GM10266 (cell line): ENCODE results near the gene EDEM2.
"Not testable (repeated sequence)": the region's sequence is repeated elsewhere in the genome, so short reads cannot be mapped to it uniquely, and the experiment has no call there.

ENCODE experiments used
- DNase-seq: peaks from one replicate; pipeline ENCODE4 v3.0.0; 2012; ENCODE audit errors: extremely low spot score
- CTCF ChIP-seq: IDR thresholded peaks from 2 replicates; pipeline ENCODE4 v1.5.1; 2012; ENCODE audit warnings: mild to moderate bottlenecking, low read depth; ENCODE audit not compliant: control insufficient read depth, insufficient read depth; ENCODE audit errors: missing control alignments

The EDEM2 gene

DNA sequence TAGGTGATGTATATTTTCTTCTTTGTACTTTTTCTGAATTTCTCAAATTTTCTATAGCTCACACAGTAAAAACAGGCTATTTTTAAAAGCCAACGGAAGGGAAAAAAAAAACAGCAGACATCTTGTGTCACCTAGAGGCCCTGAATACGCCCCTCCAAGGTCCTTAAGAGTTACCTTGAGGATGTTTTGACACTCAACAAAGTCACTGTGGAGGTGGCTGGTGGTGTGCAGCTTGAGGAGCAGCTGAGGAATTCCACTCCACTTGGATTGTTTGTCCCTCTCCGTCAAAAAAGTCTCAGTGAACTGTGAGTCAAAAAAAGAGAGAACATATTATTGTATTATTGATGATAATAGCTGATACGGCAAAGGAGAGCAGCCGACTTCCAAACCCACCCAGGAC lies 69.3 kb downstream of the EDEM2 start:
- DNase-seq = no peak
- TF ChIP-seq CTCF = no peak

- TF ChIP-seq CTCF = no peak
Measured at GRCh38 chr20:35077341-35077740, 69.8 kb downstream of the EDEM2 start.

GRCh38 chr20:35071436-35072153 lies 75.5 kb downstream of the EDEM2 start:
- not testable (repeated sequence) for DNase-seq

More at GRCh38 chr20:35077341-35077740, 69.8 kb downstream of the EDEM2 start:
- DNase-seq = no peak

- TF ChIP-seq CTCF = no peak
- DNase-seq = no peak
Measured at GRCh38 chr20:35066194-35066593, 80.9 kb downstream of the EDEM2 start.
